HepG2 (cell line): ENCODE data around the gene PODXL. TPM values are rescaled to one million over a fixed set of nuclear protein-coding genes. Genes with fewer than 3 reads are reported as not detected.
A peak's percentile ranks its signal among the peaks of the same experiment; 100 is the strongest.

Experiments
- ATAC-seq: fragments of 200-7000 bp; cut with Tn5 transposase; 3 replicates; pipeline ENCODE4 v1.9.1; 2020; ENCODE audit warnings: mild to moderate bottlenecking, moderate library complexity
- BruUV-seq: library from RNA; stranded (reverse); fragments of 400-500 nt; replicated peaks from 2 replicates; lab custom pipeline; 2021; lab: Mats Ljungman, UMichigan
- CTCF ChIA-PET: fragments of 300-600 bp; formaldehyde crosslinking; extraction: SDS; loops from one replicate; lab custom pipeline; 2021; ENCODE audit warnings: low total read pairs, inconsistent platforms, low intra/inter-chr PET ratio; lab: Yijun Ruan, JAX
- POLR2A ChIA-PET: fragments of 350-600 bp; sonication (Branson Sonifier 250); formaldehyde crosslinking; loops from one replicate; lab custom pipeline; 2020; ENCODE audit warnings: antibody characterized with exemption, inconsistent platforms; lab: Yijun Ruan, JAX
- DNase-seq: peaks from one replicate; pipeline ENCODE4 v3.0.0-alpha.2; 2015; ENCODE audit warnings: low spot score
- FAIRE-seq: peaks from 3 replicates; lab custom pipeline; 2011; peaks lifted over from hg19 to GRCh38; lab: Jason Lieb, UNC
- H2AFZ ChIP-seq: one replicate; pipeline ENCODE4 v1.6.1; 2011; ENCODE audit warnings: low read length, inconsistent platforms
- H3K27ac ChIP-seq: fragments of 300-600 bp; 3 replicates; pipeline ENCODE4 v1.8.0; 2011; ENCODE audit warnings: mixed run types, mild to moderate bottlenecking, mixed read lengths, low read length, inconsistent platforms; ENCODE audit not compliant: insufficient read depth; ENCODE audit errors: extremely low read length
- H3K27me3 ChIP-seq, 2 experiments: fragments of 200-600 bp in 1 of 2; 2 replicates in 1 of 2; 3 replicates in 1 of 2; pipeline versions ENCODE4 v1.6.0 to v1.8.0; 2011; ENCODE audit warnings: low read length in 2 of 2, mild to moderate bottlenecking in 2 of 2, moderate library complexity in 2 of 2, inconsistent platforms in 1 of 2; ENCODE audit not compliant: insufficient read depth in 2 of 2, control insufficient read depth in 1 of 2
- H3K36me3 ChIP-seq, 2 experiments: fragments of 200-600 bp in 1 of 2; replicated peaks in 1 of 2; 2 replicates in 1 of 2; 3 replicates in 1 of 2; pipeline versions ENCODE4 v1.5.1 to v1.8.0; 2011; ENCODE audit warnings: low read length in 2 of 2, inconsistent platforms in 1 of 2; ENCODE audit not compliant: insufficient read depth in 2 of 2, control insufficient read depth in 1 of 2
- H3K4me1 ChIP-seq: 2 replicates; pipeline ENCODE4 v1.5.1; 2012; ENCODE audit warnings: low read length, inconsistent platforms; ENCODE audit not compliant: insufficient read depth
- H3K4me2 ChIP-seq: 2 replicates; pipeline ENCODE4 v1.6.0; 2011; ENCODE audit warnings: low read depth, low read length, inconsistent platforms
- H3K4me3 ChIP-seq, 3 experiments: fragments of 200-600 bp in 1 of 3; sonication (generic), shearing (Covaris generic) in 1 of 3; replicated peaks in 1 of 3; 2 replicates each; pipeline ENCODE4 v1.5.1; 2011 to 2016; ENCODE audit warnings: low read length in 3 of 3, inconsistent platforms in 2 of 3, low read depth in 2 of 3, mild to moderate bottlenecking in 2 of 3, control low read depth in 1 of 3, mixed read lengths in 1 of 3; ENCODE audit not compliant: insufficient read depth in 1 of 3
- H3K79me2 ChIP-seq: one replicate; pipeline ENCODE4 v1.6.1; 2011; ENCODE audit warnings: low read length, inconsistent platforms; ENCODE audit not compliant: insufficient read depth
- H3K9ac ChIP-seq: 2 replicates; pipeline ENCODE4 v1.6.0; 2011; ENCODE audit warnings: mild to moderate bottlenecking, low read depth, low read length, inconsistent platforms; ENCODE audit not compliant: insufficient read depth
- H3K9me3 ChIP-seq: 2 replicates; pipeline ENCODE4 v1.5.1; 2012; ENCODE audit warnings: mild to moderate bottlenecking, low read length
- H4K20me1 ChIP-seq: 2 replicates; pipeline ENCODE4 v1.6.0; 2011; ENCODE audit warnings: inconsistent platforms, mild to moderate bottlenecking, low read length, moderate library complexity; ENCODE audit not compliant: insufficient read depth
- CERS6 ChIP-seq: sonication (generic); formaldehyde crosslinking; IDR thresholded peaks from 2 replicates; pipeline ENCODE4 v1.5.0; 2020; ENCODE audit warnings: missing genetic modification reagents
- MTF2 ChIP-seq: sonication (generic); formaldehyde crosslinking; IDR thresholded peaks from 2 replicates; pipeline ENCODE4 v1.5.0; 2020; ENCODE audit warnings: missing genetic modification reagents, borderline replicate concordance
- PBX3 ChIP-seq: sonication (generic); formaldehyde crosslinking; IDR thresholded peaks from 2 replicates; pipeline ENCODE4 v1.8.1; 2023; ENCODE audit warnings: missing genetic modification reagents, inconsistent platforms, borderline replicate concordance
- RBM22 ChIP-seq: fragments of 200-400 bp; formaldehyde crosslinking; optimal IDR thresholded peaks from 2 replicates; pipeline ENCODE3; 2017; ENCODE audit warnings: mild to moderate bottlenecking, low read length, moderate library complexity
- RBM39 ChIP-seq: fragments of 200-400 bp; formaldehyde crosslinking; IDR thresholded peaks from one replicate; pipeline ENCODE4 v1.6.1; 2018; ENCODE audit warnings: antibody characterized with exemption, mild to moderate bottlenecking, low read depth, low read length; ENCODE audit not compliant: poor library complexity, severe bottlenecking
- RFXANK ChIP-seq: IDR thresholded peaks from 2 replicates; pipeline ENCODE4 v1.6.1; 2016
- ZNF101 ChIP-seq: sonication (generic); formaldehyde crosslinking; IDR thresholded peaks from 2 replicates; pipeline ENCODE4 v1.4.0; 2020; ENCODE audit warnings: mild to moderate bottlenecking, low read depth, missing genetic modification reagents, borderline replicate concordance
- ZNF30 ChIP-seq: sonication (generic); formaldehyde crosslinking; IDR thresholded peaks from 2 replicates; pipeline ENCODE4 v1.5.0; 2020; ENCODE audit warnings: mild to moderate bottlenecking, missing genetic modification reagents
- ZNF577 ChIP-seq: sonication (generic); formaldehyde crosslinking; IDR thresholded peaks from 2 replicates; pipeline ENCODE4 v1.4.0; 2020; ENCODE audit warnings: mild to moderate bottlenecking, low read depth, missing genetic modification reagents, borderline replicate concordance
- ZNF749 ChIP-seq: sonication (generic); formaldehyde crosslinking; IDR thresholded peaks from 2 replicates; pipeline ENCODE4 v1.8.0; 2022; ENCODE audit warnings: mild to moderate bottlenecking, missing genetic modification reagents, moderate library complexity, borderline replicate concordance
- WGBS: methylation state at CpG from one replicate; pipeline ENCODE4 v1.1.6; 2017; ENCODE audit warnings: low lambda C conversion rate; 5-methylcytosine and 5-hydroxymethylcytosine counted together
- in situ Hi-C: cut with HindIII; loops from 2 replicates; pipeline ENCODE4 v1.10.0; 2017; ENCODE audit warnings: low pct_unique_long_range_greater_than_20kb; ENCODE audit not compliant: extremely low pct_ligation_motif_present
- intact Hi-C: fragments of 100-400 bp; cut with micrococcal nuclease; formaldehyde crosslinking; loops from one replicate; pipeline ENCODE4 v1.10.0; 2022; ENCODE audit not compliant: unreplicated experiment
- polyA plus RNA-seq, 8 experiments: library from polyadenylated mRNA; depleted of rRNA in 3 of 8; stranded (reverse) in 7 of 8; unstranded in 1 of 8; fragments of >200 nt; fragmentation: Illumina TruSeq in 4 of 8; extraction: Trizol in 4 of 8; gene quantifications; 2 replicates each; pipeline versions ENCODE4 v1.2.1 to v1.2.3, GENCODE V29; 2011 to 2016; ENCODE audit warnings: low read depth in 4 of 8, missing spikeins in 1 of 8, mixed read lengths in 1 of 8; ENCODE audit not compliant: insufficient read depth in 1 of 8
- total RNA-seq, 5 experiments: library from RNA; depleted of rRNA; stranded (reverse); fragments of >200 nt; fragmentation: Illumina TruSeq; extraction: Trizol; gene quantifications; 2 replicates each; pipeline ENCODE4 v1.2.3, GENCODE V29; 2016; ENCODE audit warnings: low read depth in 1 of 5

Gene PODXL
- total and polyA plus RNA-seq, 2 of the 13 experiments (the other 11 are each of a cell fraction or from before 2014, with no cell fraction given): 0.22 to 0.54 TPM

GRCh38 chr7:131471250-131472004 lies 85.0 kb downstream of the PODXL start (continued):
- TF ChIP-seq CERS6 (CRISPR knock-in tag): no peak
- no peak for TF ChIP-seq MTF2
- TF ChIP-seq ZNF30: no peak
- no peak for TF ChIP-seq ZNF101 (CRISPR knock-in tag)
- TF ChIP-seq ZNF749: no peak
- no peak for TF ChIP-seq ZNF577 (CRISPR knock-in tag)
- TF ChIP-seq RFXANK: no peak

- Histone ChIP-seq H3K9ac (no peak overlapping the region), H3K9me3 (no peaks in the 10 kb centered on the region), H3K36me3 (peaks cover 15 to 59% of the 10 kb centered on the region in 2 experiments), H3K4me1 (no peaks in the 10 kb centered on the region), H3K4me3 (no peak overlapping the region), H3K79me2 (no peaks in the 10 kb centered on the region), H3K27ac (no peak overlapping the region), H4K20me1 (no peaks in the 10 kb centered on the region), H3K4me2 (no peak overlapping the region), H3K27me3 (no peaks in the 10 kb centered on the region), H2AFZ (no peak overlapping the region)
- intact Hi-C loops: no loop called here
- ChIA-PET POLR2A (no interaction called here), CTCF (no interaction called here)
- DNase-seq: no peak
- BruUV-seq: no TSS peak
- TF ChIP-seq RBM22 (peak; percentile 33), RBM39 (no peak), PBX3 (CRISPR knock-in tag) (no peak)
- in situ Hi-C loops: no loop called here
- ATAC-seq: no peak
- no peak for FAIRE-seq
- 99% methylated on average over 5 of the region's 5 CpGs for WGBS
Measured at GRCh38 chr7:131467788-131468187, 88.6 kb downstream of the PODXL start.
